Chondrocyte (in vitro differentiated cells): ENCODE measurements around the gene HRH1. TPM values are rescaled to one million over a fixed set of nuclear protein-coding genes. Genes with fewer than 3 reads are reported as not detected.

Source experiments
- DNase-seq: peaks from one replicate; pipeline ENCODE4 v3.0.0; 2021; ENCODE audit warnings: mixed read lengths, low spot score
- H3K27ac Mint-ChIP-seq: one replicate; pipeline ENCODE4 v1.8.0; 2021; ENCODE audit warnings: mild to moderate bottlenecking, moderate library complexity, mixed read lengths; ENCODE audit not compliant: unreplicated experiment
- H3K27me3 Mint-ChIP-seq: 2 replicates; pipeline ENCODE4 v1.8.0; 2021; ENCODE audit warnings: low read depth, mixed read lengths
- H3K36me3 Mint-ChIP-seq: 2 replicates; pipeline ENCODE4 v1.8.0; 2021; ENCODE audit warnings: low read depth, mixed read lengths
- H3K4me1 Mint-ChIP-seq: 2 replicates; pipeline ENCODE4 v1.8.0; 2021; ENCODE audit warnings: low read depth, mild to moderate bottlenecking, mixed read lengths
- H3K4me3 Mint-ChIP-seq: one replicate; pipeline ENCODE4 v1.8.0; 2021; ENCODE audit warnings: mild to moderate bottlenecking, moderate library complexity, mixed read lengths; ENCODE audit not compliant: unreplicated experiment
- H3K9me3 Mint-ChIP-seq: 2 replicates; pipeline ENCODE4 v1.8.0; 2021; ENCODE audit warnings: low read depth, mixed read lengths
- CTCF ChIP-seq: fragments of 200-600 bp; sonication (generic); IDR thresholded peaks from 2 replicates; pipeline ENCODE4 v1.5.0; 2021; ENCODE audit warnings: antibody characterized with exemption, mild to moderate bottlenecking, moderate library complexity
- total RNA-seq: library from RNA; stranded (reverse); gene quantifications from 3 replicates; pipeline ENCODE4 v1.2.1, GENCODE V29; 2021

Gene HRH1
- total RNA-seq, 1 donor from 2014 or later = 30.1 TPM

DNA sequence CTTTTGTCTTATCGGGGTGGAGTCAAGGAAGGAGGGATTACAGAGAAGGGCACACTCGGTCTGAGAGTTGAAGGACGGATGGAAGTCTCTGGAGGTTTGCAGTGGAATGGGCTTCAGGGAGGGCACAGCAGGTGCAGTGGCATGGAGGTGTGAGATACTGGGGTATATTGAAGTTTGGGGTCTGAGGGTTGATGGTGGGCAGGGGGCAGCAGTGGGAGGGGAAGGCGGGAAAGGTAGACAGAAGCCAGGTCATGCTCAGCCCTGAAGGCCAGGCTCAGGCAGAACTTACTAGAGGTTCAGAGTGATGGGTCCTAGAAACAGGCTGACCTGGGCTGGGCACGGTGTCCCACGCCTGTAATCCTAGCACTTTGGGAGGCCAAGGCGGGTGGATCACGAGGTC is 52.7 kb downstream of the HRH1 start:
- Mint-ChIP-seq H3K27me3 (no peaks in the 10 kb centered on the region), H3K27ac (peak overlapping the region; percentile 97), H3K4me3 (no peak overlapping the region), H3K4me1 (peaks cover 92% of the 10 kb centered on the region), H3K36me3 (peaks cover 2% of the 10 kb centered on the region), H3K9me3 (no peaks in the 10 kb centered on the region)
- no peak for DNase-seq
- no peak for TF ChIP-seq CTCF

- H3K9me3 Mint-ChIP-seq = no peaks in the 10 kb centered on the region
- H3K4me3 Mint-ChIP-seq = peak overlapping the region; percentile 49
- peaks cover 2% of the 10 kb centered on the region for H3K36me3 Mint-ChIP-seq
- peak; percentile 70 for TF ChIP-seq CTCF
- no peaks in the 10 kb centered on the region for H3K27me3 Mint-ChIP-seq
- peak overlapping the region; percentile 78 for H3K27ac Mint-ChIP-seq
- H3K4me1 Mint-ChIP-seq = peaks cover 86% of the 10 kb centered on the region
- DNase-seq = no peak
These were observed 57.4 kb downstream of the HRH1 start for GRCh38 chr3:11211531-11212298.

DNA sequence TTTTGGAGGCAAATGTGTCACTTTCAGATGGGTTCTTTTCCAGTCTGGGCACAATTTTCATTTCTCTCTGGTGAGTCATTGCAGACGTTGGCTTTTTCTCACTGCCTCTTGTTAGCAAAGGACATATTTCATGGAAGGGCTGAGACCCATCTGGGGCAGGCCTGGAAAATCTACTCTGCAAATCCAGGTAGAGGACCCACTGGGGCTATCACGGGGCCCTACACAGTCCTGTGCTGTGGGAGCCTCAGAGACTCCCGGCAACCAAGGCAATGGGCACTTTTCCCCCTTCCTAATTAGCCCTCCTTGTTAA is 58.0 kb downstream of the HRH1 start:
- no peaks in the 10 kb centered on the region for H3K9me3 Mint-ChIP-seq
- H3K4me3 Mint-ChIP-seq = no peak overlapping the region
- no peaks in the 10 kb centered on the region for H3K36me3 Mint-ChIP-seq
- no peaks in the 10 kb centered on the region for H3K27me3 Mint-ChIP-seq
- peak overlapping the region; percentile 78 for H3K27ac Mint-ChIP-seq
- H3K4me1 Mint-ChIP-seq = peaks cover 80% of the 10 kb centered on the region
- no peak for DNase-seq
- TF ChIP-seq CTCF = no peak

- H3K27me3 Mint-ChIP-seq = no peaks in the 10 kb centered on the region
- no peak for DNase-seq
- no peak overlapping the region for H3K4me3 Mint-ChIP-seq
- peaks cover 75% of the 10 kb centered on the region for H3K4me1 Mint-ChIP-seq
- H3K36me3 Mint-ChIP-seq = peaks cover 1% of the 10 kb centered on the region
- H3K27ac Mint-ChIP-seq = peak overlapping the region; percentile 78
- no peaks in the 10 kb centered on the region for H3K9me3 Mint-ChIP-seq
- TF ChIP-seq CTCF = no peak
These were observed 58.5 kb downstream of the HRH1 start for GRCh38 chr3:11212784-11213183.

GRCh38 chr3:11213810-11214450 is 59.6 kb downstream of the HRH1 start:
- Mint-ChIP-seq H3K27ac (peak overlapping the region; percentile 87), H3K36me3 (peaks cover 2% of the 10 kb centered on the region), H3K4me3 (no peak overlapping the region), H3K9me3 (no peaks in the 10 kb centered on the region), H3K27me3 (no peaks in the 10 kb centered on the region), H3K4me1 (peaks cover 64% of the 10 kb centered on the region)
- no peak for DNase-seq
- no peak for TF ChIP-seq CTCF
